ENCODE results near the gene SLC47A2. TPM values are rescaled to one million over a fixed set of nuclear protein-coding genes. Genes with fewer than 3 reads are reported as not detected.
A peak's percentile ranks its signal among the peaks of the same experiment; 100 is the strongest.

The SLC47A2 gene
- total RNA-seq, 1 donor from 2014 or later = not detected

DNA sequence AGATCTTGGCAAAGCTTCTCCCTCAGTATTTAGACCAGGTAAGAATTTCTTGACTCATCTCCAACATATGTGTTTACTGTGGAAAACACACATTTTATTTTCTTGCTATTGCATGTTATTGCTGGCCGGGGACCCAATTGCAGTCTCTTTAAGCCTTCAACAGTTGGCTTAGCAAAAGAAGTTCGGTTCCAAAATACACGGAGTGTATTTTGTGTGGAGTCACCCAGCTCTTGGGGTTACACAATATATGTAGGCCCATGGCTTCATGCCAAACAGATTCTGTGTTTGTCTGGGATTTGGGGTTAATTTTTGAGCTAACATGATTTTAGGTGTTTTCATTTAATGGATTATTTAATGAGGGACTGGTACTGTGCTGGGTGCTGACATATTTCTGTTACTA, 63.8 kb downstream of the SLC47A2 start:
- TF ChIP-seq CTCF (IDR thresholded peaks at IDR 0.05) = no peak
- peaks cover 32 to 34% of the 10 kb centered on the region in 2 donors for H3K36me3 ChIP-seq
- peaks cover 0 to 26% of the 10 kb centered on the region in 2 donors for H3K4me1 ChIP-seq
- H3K27me3 ChIP-seq = no peaks in the 10 kb centered on the region
- peak overlapping the region; percentile 59 to 64 for H3K27ac ChIP-seq
- peak overlapping the region in 1 of 2 donors; percentile 16 for H3K4me3 ChIP-seq
- intact Hi-C loops (cut with DNase I) = no loop called here
- no peak for DNase-seq (ENCODE audit: low spot score in 2 of 2)
- no peaks in the 10 kb centered on the region for H3K9me3 ChIP-seq

DNA sequence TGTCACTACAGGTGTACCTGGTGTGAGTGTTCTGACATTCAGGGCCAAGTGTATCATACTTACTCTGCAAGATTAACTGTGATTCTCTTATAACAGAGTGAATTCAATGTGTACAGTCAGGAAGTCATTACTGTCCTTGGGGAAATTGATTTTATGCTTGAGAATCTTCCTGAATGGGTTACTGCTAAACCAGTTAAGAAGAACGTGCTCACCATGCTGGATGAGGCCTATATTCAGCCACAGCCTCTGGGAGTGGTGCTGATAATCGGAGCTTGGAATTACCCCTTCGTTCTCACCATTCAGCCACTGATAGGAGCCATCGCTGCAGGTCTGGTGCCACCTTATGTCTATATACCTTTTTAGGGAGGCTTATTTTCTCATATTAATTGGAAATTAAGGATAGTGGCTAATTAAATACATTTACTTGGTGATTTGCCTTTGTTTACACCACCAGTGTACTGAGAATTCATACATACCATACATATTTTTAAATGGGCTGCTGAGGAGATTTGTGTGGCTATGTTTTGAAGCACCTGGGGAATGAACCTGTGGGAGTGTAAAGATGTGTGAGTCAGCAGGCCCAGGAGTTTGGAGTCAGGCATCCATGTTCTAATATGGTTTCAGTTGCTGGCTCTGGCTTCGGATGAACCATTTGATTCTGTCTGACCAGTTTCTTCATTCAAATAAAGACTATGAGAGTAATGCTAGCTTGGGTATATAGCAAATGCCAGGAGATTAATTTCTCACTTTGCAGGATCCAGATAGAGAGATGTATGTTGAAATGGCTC, 64.7 kb downstream of the SLC47A2 start:
- peaks cover 9 to 31% of the 10 kb centered on the region in 2 donors for H3K4me1 ChIP-seq
- no peaks in the 10 kb centered on the region for H3K9me3 ChIP-seq
- no peak for DNase-seq (ENCODE audit: low spot score in 2 of 2)
- no peak for TF ChIP-seq CTCF (IDR thresholded peaks at IDR 0.05)
- peak overlapping the region; percentile 59 to 64 for H3K27ac ChIP-seq
- peaks cover 32 to 33% of the 10 kb centered on the region in 2 donors for H3K36me3 ChIP-seq
- intact Hi-C loops (cut with DNase I) = no loop called here
- peak overlapping the region; percentile 16 to 85 for H3K4me3 ChIP-seq
- no peaks in the 10 kb centered on the region for H3K27me3 ChIP-seq

GRCh38 chr17:19650826-19651225, 65.6 kb downstream of the SLC47A2 start:
- peaks cover 11 to 36% of the 10 kb centered on the region in 2 donors for H3K4me1 ChIP-seq
- no peaks in the 10 kb centered on the region for H3K9me3 ChIP-seq
- intact Hi-C loops (cut with DNase I) = no loop called here
- TF ChIP-seq CTCF (IDR thresholded peaks at IDR 0.05) = no peak
- H3K27me3 ChIP-seq = no peaks in the 10 kb centered on the region
- H3K4me3 ChIP-seq = peak overlapping the region; percentile 16 to 85
- peak overlapping the region in 1 of 2 donors; percentile 97 for H3K27ac ChIP-seq
- peaks cover 25% of the 10 kb centered on the region in 2 donors for H3K36me3 ChIP-seq
- DNase-seq (ENCODE audit: low spot score in 2 of 2) = no peak

- peak overlapping the region; percentile 97 to 99 for H3K27ac ChIP-seq
- H3K27me3 ChIP-seq = no peaks in the 10 kb centered on the region
- intact Hi-C loops (cut with DNase I) = loop anchor here (2.0 to 5.0 kb wide), 3 partner anchors 72 to 287 kb away; partner anchors contain the start of gene B9D1
- H3K36me3 ChIP-seq = peaks cover 10 to 12% of the 10 kb centered on the region in 2 donors
- no peak for DNase-seq (ENCODE audit: low spot score in 2 of 2)
- no peaks in the 10 kb centered on the region for H3K9me3 ChIP-seq
- H3K4me3 ChIP-seq = peak overlapping the region; percentile 75 to 85
- no peak for TF ChIP-seq CTCF (IDR thresholded peaks at IDR 0.05)
- H3K4me1 ChIP-seq = peaks cover 11 to 41% of the 10 kb centered on the region in 2 donors
These were observed 67.2 kb downstream of the SLC47A2 start for GRCh38 chr17:19649274-19649541.

DNA sequence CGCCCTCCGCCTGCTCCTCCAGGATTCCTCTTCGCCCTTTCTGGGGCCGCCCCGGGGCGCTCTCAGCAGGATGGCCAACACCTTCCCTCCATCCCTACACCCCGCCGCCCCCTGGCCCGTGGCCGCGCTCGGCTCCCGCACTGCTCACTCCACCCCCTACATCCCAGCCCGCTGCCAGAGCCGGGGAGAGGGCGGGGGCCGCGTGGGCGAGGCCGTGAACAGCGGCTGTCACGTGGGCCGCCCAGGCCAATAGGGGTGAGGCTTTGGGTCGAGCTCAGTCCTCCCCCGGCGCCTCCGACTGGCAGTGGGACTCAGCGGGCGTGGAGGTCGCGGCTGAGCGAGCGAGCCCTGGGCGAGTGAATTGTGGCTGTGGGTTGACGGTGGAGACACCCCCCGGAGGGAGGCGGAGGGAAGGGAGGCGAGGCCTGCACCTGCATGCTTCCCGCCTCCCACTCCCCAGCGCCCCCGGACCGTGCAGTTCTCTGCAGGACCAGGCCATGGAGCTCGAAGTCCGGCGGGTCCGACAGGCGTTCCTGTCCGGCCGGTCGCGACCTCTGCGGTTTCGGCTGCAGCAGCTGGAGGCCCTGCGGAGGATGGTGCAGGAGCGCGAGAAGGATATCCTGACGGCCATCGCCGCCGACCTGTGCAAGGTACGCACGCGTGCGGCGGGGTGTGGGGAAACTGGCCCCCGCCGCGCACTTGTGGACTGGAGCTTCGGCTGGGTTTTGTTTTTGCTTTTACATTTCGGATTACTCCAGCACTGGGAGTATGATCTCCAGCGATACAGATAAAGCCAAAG, 67.7 kb downstream of the SLC47A2 start, which contains the start of gene ALDH3A2:
Gene ALDH3A2, plus strand, starts transcription at position 277 of the 799 bp plus-strand sequence. Its CDS starts 221 bp downstream, at position 498.
- H3K9me3 ChIP-seq = no peaks in the 10 kb centered on the region
- peak within 1 kb of the TSS; percentile 97 to 99 for H3K27ac ChIP-seq
- H3K27me3 ChIP-seq = no peaks in the 10 kb centered on the region
- peaks cover 7% of the 10 kb centered on the region in 2 donors for H3K36me3 ChIP-seq
- intact Hi-C loops (cut with DNase I) = loop anchor here (1.0 to 5.0 kb wide), 5 partner anchors 71 to 286 kb away; partner anchors contain the start of gene B9D1
- peak; percentile 94 to 99 for DNase-seq (ENCODE audit: low spot score in 2 of 2)
- peak in 2 of 3 experiments; percentile 27 to 28 for TF ChIP-seq CTCF (IDR thresholded peaks at IDR 0.05)
- H3K4me3 ChIP-seq = peak within 1 kb of the TSS; percentile 75 to 85
- H3K4me1 ChIP-seq = peaks cover 11 to 41% of the 10 kb centered on the region in 2 donors
